PC-3 (cell line): ENCODE results near the gene TMEM44.

ENCODE experiments used
- CTCF ChIP-seq: fragments of 300-600 bp; sonication (generic); conservative IDR thresholded peaks from 2 replicates; pipeline ENCODE4 v1.5.1; 2017; ENCODE audit warnings: antibody characterized with exemption, low read depth, mild to moderate bottlenecking, low read length
- EZH2 ChIP-seq: fragments of 300-600 bp; sonication (generic); IDR thresholded peaks from one replicate; pipeline ENCODE4 v1.6.1; 2017; ENCODE audit warnings: antibody characterized with exemption, mild to moderate bottlenecking, low read length; ENCODE audit not compliant: unreplicated experiment
- EZH2phosphoT487 ChIP-seq: fragments of 300-600 bp; sonication (generic); IDR thresholded peaks from 2 replicates; pipeline ENCODE4 v1.6.1; 2018; ENCODE audit warnings: mild to moderate bottlenecking, antibody characterized with exemption, low read length, borderline replicate concordance

GRCh38 chr3:194586836-194587235 lies 46.4 kb downstream of the TMEM44 start:
- no peak for TF ChIP-seq CTCF
- no peak for TF ChIP-seq EZH2
- no peak for TF ChIP-seq EZH2phosphoT487
